Kidney epithelial cell (primary cell): ENCODE results near the gene TMEM89. TPM values are rescaled to one million over a fixed set of nuclear protein-coding genes. Genes with fewer than 3 reads are reported as not detected.

Source experiments
- DNase-seq: peaks from one replicate; pipeline ENCODE4 v3.0.0-alpha.2; 2010; ENCODE audit warnings: low read depth
- H3K27me3 ChIP-seq: 2 replicates; pipeline ENCODE4 v1.6.0; 2011; ENCODE audit warnings: low read length; ENCODE audit not compliant: control insufficient read depth, insufficient read depth
- H3K36me3 ChIP-seq: 2 replicates; pipeline ENCODE4 v1.5.1; 2011; ENCODE audit warnings: low read length; ENCODE audit not compliant: control insufficient read depth, insufficient read depth
- H3K4me3 ChIP-seq: 2 replicates; pipeline ENCODE4 v1.5.1; 2011; ENCODE audit warnings: low read depth, mild to moderate bottlenecking, control low read depth, low read length
- total RNA-seq: library from RNA; depleted of rRNA; stranded (reverse); fragments of >200 nt; gene quantifications from 2 replicates; pipeline ENCODE4 v1.2.3, GENCODE V29; 2015
- TF ChIP-seq, protein P1 (sequence below): IDR thresholded peaks from 2 replicates; pipeline ENCODE4 v1.5.1; 2011; ENCODE audit warnings: mild to moderate bottlenecking, moderate library complexity, low read length, control low read depth, inconsistent platforms; ENCODE audit not compliant: insufficient read depth, poor library complexity, severe bottlenecking

Gene TMEM89
- total RNA-seq, 1 donor from 2014 or later = not detected

GRCh38 chr3:48595075-48595525 lies 26.5 kb downstream of the TMEM89 start, which contains the start of gene COL7A1:
TSS of gene COL7A1 (minus strand) at chr3:48595329. CDS start at chr3:48595159, 170 bp downstream.
- Histone ChIP-seq H3K36me3 (peaks cover 7% of the 10 kb centered on the region), H3K4me3 (peak within 1 kb of the TSS; percentile 64), H3K27me3 (no peaks in the 10 kb centered on the region)
- DNase-seq = no peak
- TF ChIP-seq, protein P1, sequence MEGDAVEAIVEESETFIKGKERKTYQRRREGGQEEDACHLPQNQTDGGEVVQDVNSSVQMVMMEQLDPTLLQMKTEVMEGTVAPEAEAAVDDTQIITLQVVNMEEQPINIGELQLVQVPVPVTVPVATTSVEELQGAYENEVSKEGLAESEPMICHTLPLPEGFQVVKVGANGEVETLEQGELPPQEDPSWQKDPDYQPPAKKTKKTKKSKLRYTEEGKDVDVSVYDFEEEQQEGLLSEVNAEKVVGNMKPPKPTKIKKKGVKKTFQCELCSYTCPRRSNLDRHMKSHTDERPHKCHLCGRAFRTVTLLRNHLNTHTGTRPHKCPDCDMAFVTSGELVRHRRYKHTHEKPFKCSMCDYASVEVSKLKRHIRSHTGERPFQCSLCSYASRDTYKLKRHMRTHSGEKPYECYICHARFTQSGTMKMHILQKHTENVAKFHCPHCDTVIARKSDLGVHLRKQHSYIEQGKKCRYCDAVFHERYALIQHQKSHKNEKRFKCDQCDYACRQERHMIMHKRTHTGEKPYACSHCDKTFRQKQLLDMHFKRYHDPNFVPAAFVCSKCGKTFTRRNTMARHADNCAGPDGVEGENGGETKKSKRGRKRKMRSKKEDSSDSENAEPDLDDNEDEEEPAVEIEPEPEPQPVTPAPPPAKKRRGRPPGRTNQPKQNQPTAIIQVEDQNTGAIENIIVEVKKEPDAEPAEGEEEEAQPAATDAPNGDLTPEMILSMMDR = no peak

GRCh38 chr3:48594417-48595049 lies 27.0 kb downstream of the TMEM89 start:
- Histone ChIP-seq H3K36me3 (peaks cover 7% of the 10 kb centered on the region), H3K4me3 (peak overlapping the region; percentile 64), H3K27me3 (no peaks in the 10 kb centered on the region)
- TF ChIP-seq, protein P1 = no peak
- DNase-seq = no peak

- no peak for DNase-seq
- peaks cover 2% of the 10 kb centered on the region for H3K36me3 ChIP-seq
- peak overlapping the region; percentile 64 for H3K4me3 ChIP-seq
- TF ChIP-seq, protein P1 = no peak
- H3K27me3 ChIP-seq = no peaks in the 10 kb centered on the region
These were observed 28.2 kb downstream of the TMEM89 start for GRCh38 chr3:48593337-48593736.

GRCh38 chr3:48592519-48593087 lies 29.0 kb downstream of the TMEM89 start:
- DNase-seq = no peak
- TF ChIP-seq, protein P1 = no peak
- Histone ChIP-seq H3K4me3 (no peak overlapping the region), H3K36me3 (peaks cover 2% of the 10 kb centered on the region), H3K27me3 (no peaks in the 10 kb centered on the region)

GRCh38 chr3:48591886-48592518 lies 29.6 kb downstream of the TMEM89 start:
- TF ChIP-seq, protein P1 = no peak
- Histone ChIP-seq H3K4me3 (no peak overlapping the region), H3K36me3 (peaks cover 4% of the 10 kb centered on the region), H3K27me3 (no peaks in the 10 kb centered on the region)
- DNase-seq = no peak
